Measurements from ENCODE around the gene C7.

GRCh38 chr5:41004931-41005330 lies 95.6 kb downstream of the C7 start:
- TF ChIP-seq CTCF (IDR thresholded peaks at IDR 0.05) (no peak), POLR2A (IDR thresholded peaks at IDR 0.05) (no peak)

Measured in body of pancreas (tissue), 4 donors.